MM.1S (cell line): ENCODE results near the gene SCOC.

Experiments
- CTCF ChIP-seq: fragments of 300-600 bp; sonication (generic); IDR thresholded peaks from 2 replicates; pipeline ENCODE4 v1.5.1; 2016; ENCODE audit warnings: antibody characterized with exemption, low read length, mixed read lengths
- EZH2 ChIP-seq: fragments of 300-600 bp; sonication (generic); optimal IDR thresholded peaks from 2 replicates; pipeline ENCODE3; 2017; ENCODE audit warnings: low read depth, mild to moderate bottlenecking, antibody characterized with exemption, low read length, mixed read lengths
- EZH2phosphoT487 ChIP-seq: fragments of 300-600 bp; sonication (generic); IDR thresholded peaks from 2 replicates; pipeline ENCODE4 v1.6.1; 2018; ENCODE audit warnings: antibody characterized with exemption, low read length

- no peak for TF ChIP-seq CTCF
- TF ChIP-seq EZH2, result no peak
- no peak for TF ChIP-seq EZH2phosphoT487
Observed at GRCh38 chr4:140343303-140343702, 30.1 kb upstream of the SCOC start.
